Measurements from ENCODE around the gene RGMA.
A peak's percentile ranks its signal among the peaks of the same experiment; 100 is the strongest.

Gene RGMA

GRCh38 chr15:93091465-93091864 is 2.5 kb upstream of the RGMA start:
- no peak for DNase-seq

- no peak for DNase-seq
These were observed 805 bp upstream of the RGMA start for GRCh38 chr15:93089727-93090305.

GRCh38 chr15:93088200-93088980 is 621 bp downstream of the RGMA start:
- DNase-seq = peak; percentile 37

- peak; percentile 80 for DNase-seq
These were observed 1.2 kb downstream of the RGMA start for GRCh38 chr15:93087825-93088199.

- DNase-seq = no peak
These were observed 2.2 kb downstream of the RGMA start for GRCh38 chr15:93086791-93087190.

- DNase-seq = no peak
These were observed 3.3 kb downstream of the RGMA start for GRCh38 chr15:93085692-93086091.

- DNase-seq = no peak
These were observed 6.2 kb downstream of the RGMA start for GRCh38 chr15:93082861-93083260.

GRCh38 chr15:93081399-93081798 is 7.6 kb downstream of the RGMA start:
- no peak for DNase-seq

GRCh38 chr15:93080451-93080850 is 8.6 kb downstream of the RGMA start:
- no peak for DNase-seq

GRCh38 chr15:93076875-93077274 is 12.1 kb downstream of the RGMA start:
- DNase-seq = no peak

- DNase-seq = no peak
These were observed 12.8 kb downstream of the RGMA start for GRCh38 chr15:93076217-93076616.

GRCh38 chr15:93074599-93074998 is 14.4 kb downstream of the RGMA start:
- DNase-seq = no peak

GRCh38 chr15:93073465-93073952 is 15.5 kb downstream of the RGMA start:
- DNase-seq = no peak

- peak; percentile 29 for DNase-seq
These were observed 16.3 kb downstream of the RGMA start for GRCh38 chr15:93072411-93073394.

GRCh38 chr15:93072011-93072410 is 17.0 kb downstream of the RGMA start:
- no peak for DNase-seq

- DNase-seq = no peak
These were observed 17.5 kb downstream of the RGMA start for GRCh38 chr15:93071469-93071936.

GRCh38 chr15:93070551-93071296 is 18.3 kb downstream of the RGMA start:
- no peak for DNase-seq

- DNase-seq = no peak
These were observed 18.9 kb downstream of the RGMA start for GRCh38 chr15:93070132-93070531.

- DNase-seq = no peak
These were observed 20.3 kb downstream of the RGMA start for GRCh38 chr15:93068581-93069199.

- DNase-seq = no peak
These were observed 21.3 kb downstream of the RGMA start for GRCh38 chr15:93067649-93068085.

GRCh38 chr15:93066834-93067648 is 22.0 kb downstream of the RGMA start:
- no peak for DNase-seq

All from hematopoietic multipotent progenitor cell treated with erythropoietin and hydrocortisone succinate and interleukin-3 and kit ligand, for 6 days (in vitro differentiated cells).